Measurements from ENCODE around the gene LBHD2. TPM values are rescaled to one million over a fixed set of nuclear protein-coding genes. Genes with fewer than 3 reads are reported as not detected.

Gene LBHD2
- total and polyA plus RNA-seq, 4 donors = 0.44 to 2.1 (median 1.2) TPM; not detected in 1

DNA sequence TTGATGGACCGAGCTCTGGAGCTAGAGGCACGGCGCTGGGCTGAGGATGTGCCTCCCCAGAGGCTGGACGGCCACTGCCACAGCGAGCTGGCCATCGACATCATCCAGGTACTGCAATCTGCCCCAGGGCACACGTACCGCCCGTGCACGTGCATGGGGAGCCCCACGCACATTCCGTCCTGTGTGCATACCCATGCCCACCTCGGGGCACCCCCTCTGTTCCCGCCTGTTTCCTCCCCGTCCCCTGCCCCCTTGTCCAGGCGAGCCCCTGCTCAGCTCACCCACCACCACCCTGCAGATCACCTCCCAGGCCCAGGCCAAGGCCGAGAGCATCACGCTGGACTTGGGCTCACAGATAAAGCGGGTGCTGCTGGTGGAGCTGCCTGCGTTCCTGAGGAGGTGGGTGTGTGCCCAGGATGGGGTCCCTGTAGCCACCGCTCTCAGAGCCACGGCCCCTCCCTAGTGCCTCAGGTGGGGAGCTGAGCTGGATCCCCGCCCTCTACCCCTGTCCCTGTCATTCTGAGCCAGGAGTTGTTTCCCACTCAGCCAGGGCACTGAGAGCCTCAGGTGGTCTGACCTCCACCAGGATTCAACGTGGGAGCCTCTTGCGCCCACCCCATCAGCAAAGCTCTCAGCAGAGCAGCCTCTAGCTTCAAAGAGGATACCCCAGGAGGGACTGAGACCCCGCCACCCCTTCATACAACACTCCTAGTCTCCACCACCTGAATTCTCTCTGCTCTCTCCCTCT, 46.2 kb downstream of the LBHD2 start:
- H3K27me3 ChIP-seq (ENCODE audit: control insufficient read depth, insufficient read depth, low read length) = peaks cover 11% of the 10 kb centered on the region
- WGBS (ENCODE audit: insufficient coverage) = 87% methylated on average over 26 of the region's 26 CpGs
- no peaks in the 10 kb centered on the region for H3K9me3 ChIP-seq (ENCODE audit: control insufficient read depth, insufficient read depth, low read length)
- no peak for DNase-seq (ENCODE audit: low read depth in 4 of 6, low spot score in 6 of 6)
- peaks cover 38% of the 10 kb centered on the region for H3K4me1 ChIP-seq (ENCODE audit: control insufficient read depth, insufficient read depth, low read length)
- no peak overlapping the region for H3K4me3 ChIP-seq (ENCODE audit: low read depth, low read length)
- H3K36me3 ChIP-seq (ENCODE audit: control insufficient read depth, insufficient read depth, low read length) = peaks cover 48% of the 10 kb centered on the region
- no peak overlapping the region for H3K27ac ChIP-seq (ENCODE audit: low read depth, low read length)

GRCh38 chr14:103130965-103131364, 47.0 kb downstream of the LBHD2 start:
- Histone ChIP-seq H3K4me1 (ENCODE audit: control insufficient read depth, insufficient read depth, low read length) (peaks cover 38% of the 10 kb centered on the region), H3K36me3 (ENCODE audit: control insufficient read depth, insufficient read depth, low read length) (peaks cover 56% of the 10 kb centered on the region), H3K27ac (ENCODE audit: low read depth, low read length) (no peak overlapping the region)

GRCh38 chr14:103131580-103131979, 47.6 kb downstream of the LBHD2 start:
- H3K9me3 ChIP-seq (ENCODE audit: control insufficient read depth, insufficient read depth, low read length) = no peaks in the 10 kb centered on the region
- no peak overlapping the region for H3K4me3 ChIP-seq (ENCODE audit: low read depth, low read length)
- peaks cover 5% of the 10 kb centered on the region for H3K27me3 ChIP-seq (ENCODE audit: control insufficient read depth, insufficient read depth, low read length)
- H3K27ac ChIP-seq (ENCODE audit: low read depth, low read length) = no peak overlapping the region
- H3K4me1 ChIP-seq (ENCODE audit: control insufficient read depth, insufficient read depth, low read length) = peaks cover 33% of the 10 kb centered on the region
- WGBS (ENCODE audit: insufficient coverage) = 89% methylated on average over 9 of the region's 9 CpGs
- DNase-seq (ENCODE audit: low read depth in 4 of 6, low spot score in 6 of 6) = no peak
- H3K36me3 ChIP-seq (ENCODE audit: control insufficient read depth, insufficient read depth, low read length) = peaks cover 57% of the 10 kb centered on the region

More at GRCh38 chr14:103130965-103131364, 47.0 kb downstream of the LBHD2 start:
- Histone ChIP-seq H3K27me3 (ENCODE audit: control insufficient read depth, insufficient read depth, low read length) (peaks cover 11% of the 10 kb centered on the region), H3K9me3 (ENCODE audit: control insufficient read depth, insufficient read depth, low read length) (no peaks in the 10 kb centered on the region), H3K4me3 (ENCODE audit: low read depth, low read length) (no peak overlapping the region)
- WGBS (ENCODE audit: insufficient coverage) = 50% methylated on average over 3 of the region's 8 CpGs
- peak in 2 of 6 donors; percentile 38 to 58 for DNase-seq (ENCODE audit: low read depth in 4 of 6, low spot score in 6 of 6)

GRCh38 chr14:103132381-103133209, 48.6 kb downstream of the LBHD2 start:
- Histone ChIP-seq H3K4me3 (ENCODE audit: low read depth, low read length) (no peak overlapping the region), H3K27ac (ENCODE audit: low read depth, low read length) (no peak overlapping the region), H3K4me1 (ENCODE audit: control insufficient read depth, insufficient read depth, low read length) (peaks cover 26% of the 10 kb centered on the region), H3K27me3 (ENCODE audit: control insufficient read depth, insufficient read depth, low read length) (peaks cover 4% of the 10 kb centered on the region), H3K9me3 (ENCODE audit: control insufficient read depth, insufficient read depth, low read length) (no peaks in the 10 kb centered on the region), H3K36me3 (ENCODE audit: control insufficient read depth, insufficient read depth, low read length) (peaks cover 57% of the 10 kb centered on the region)
- WGBS (ENCODE audit: insufficient coverage) = 83% methylated on average over 37 of the region's 39 CpGs
- no peak for DNase-seq (ENCODE audit: low read depth in 4 of 6, low spot score in 6 of 6)

DNA sequence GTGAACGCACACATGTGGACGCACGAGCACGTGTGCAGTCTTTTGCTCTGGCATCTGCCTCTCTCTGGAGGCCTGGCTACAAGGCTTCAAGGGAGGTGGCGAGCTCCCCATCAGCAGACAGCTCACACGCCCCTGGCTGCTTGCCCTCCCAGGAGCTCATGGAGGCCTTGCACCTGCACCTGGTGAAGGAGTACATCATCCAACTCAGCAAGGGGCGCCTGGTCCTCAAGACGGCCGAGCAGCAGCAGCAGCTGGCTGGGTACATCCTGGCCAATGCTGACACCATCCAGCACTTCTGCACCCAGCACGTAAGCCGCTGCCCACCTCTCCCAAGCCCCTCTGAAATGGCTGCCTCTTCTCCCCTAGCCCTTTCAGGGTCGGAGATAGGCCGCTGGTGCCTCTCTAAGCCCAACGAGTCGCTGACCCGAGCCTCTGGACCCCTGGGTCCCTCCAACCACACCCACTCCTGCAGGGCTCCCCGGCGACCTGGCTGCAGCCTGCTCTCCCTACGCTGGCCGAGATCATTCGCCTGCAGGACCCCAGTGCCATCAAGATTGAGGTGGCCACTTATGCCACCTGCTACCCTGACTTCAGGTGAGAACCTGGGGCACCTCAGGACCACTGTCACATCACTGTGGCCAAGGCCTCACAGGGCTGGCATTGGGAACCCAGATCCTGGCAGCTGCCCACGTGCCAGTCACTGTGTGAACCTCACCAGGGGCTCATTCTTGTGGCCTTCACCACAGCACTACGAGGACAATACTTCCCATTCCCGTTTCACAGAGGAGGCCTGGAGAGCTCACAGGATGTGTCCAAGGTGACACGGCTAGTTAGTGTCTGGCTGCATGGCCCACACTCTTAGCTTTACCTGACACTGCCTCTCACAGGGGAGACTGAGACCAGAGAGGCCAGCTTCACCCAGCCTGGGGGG, 49.5 kb downstream of the LBHD2 start:
- Histone ChIP-seq H3K27ac (ENCODE audit: low read depth, low read length) (no peak overlapping the region), H3K4me1 (ENCODE audit: control insufficient read depth, insufficient read depth, low read length) (peaks cover 23% of the 10 kb centered on the region), H3K4me3 (ENCODE audit: low read depth, low read length) (no peak overlapping the region), H3K9me3 (ENCODE audit: control insufficient read depth, insufficient read depth, low read length) (no peaks in the 10 kb centered on the region), H3K36me3 (ENCODE audit: control insufficient read depth, insufficient read depth, low read length) (peaks cover 57% of the 10 kb centered on the region), H3K27me3 (ENCODE audit: control insufficient read depth, insufficient read depth, low read length) (peaks cover 3% of the 10 kb centered on the region)
- 89% methylated on average over 25 of the region's 25 CpGs for WGBS (ENCODE audit: insufficient coverage)
- no peak for DNase-seq (ENCODE audit: low read depth in 4 of 6, low spot score in 6 of 6)

DNA sequence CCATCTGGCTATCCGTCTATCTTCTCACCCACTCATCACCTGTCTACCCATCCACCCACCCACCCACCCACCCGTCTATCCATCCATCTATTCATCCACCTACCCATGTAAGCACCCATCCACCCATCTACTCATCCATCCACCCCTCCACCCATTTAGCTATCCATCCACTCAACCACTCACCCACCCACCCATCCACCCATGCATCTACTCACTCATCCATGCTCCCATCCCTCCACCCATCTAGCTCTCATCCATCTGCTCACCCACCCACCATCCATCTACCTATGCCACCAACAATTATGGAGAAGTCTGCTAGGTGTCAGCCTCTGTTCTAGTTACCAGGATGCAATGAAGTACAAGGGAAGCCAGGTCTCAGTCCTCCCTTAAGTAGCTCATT, 50.4 kb downstream of the LBHD2 start:
- H3K27ac ChIP-seq (ENCODE audit: low read depth, low read length) = no peak overlapping the region
- no peaks in the 10 kb centered on the region for H3K9me3 ChIP-seq (ENCODE audit: control insufficient read depth, insufficient read depth, low read length)
- 91% methylated on average over 1 of the region's 2 CpGs for WGBS (ENCODE audit: insufficient coverage)
- no peak overlapping the region for H3K4me3 ChIP-seq (ENCODE audit: low read depth, low read length)
- H3K27me3 ChIP-seq (ENCODE audit: control insufficient read depth, insufficient read depth, low read length) = peaks cover 12% of the 10 kb centered on the region
- no peak for DNase-seq (ENCODE audit: low read depth in 4 of 6, low spot score in 6 of 6)
- peaks cover 55% of the 10 kb centered on the region for H3K36me3 ChIP-seq (ENCODE audit: control insufficient read depth, insufficient read depth, low read length)
- H3K4me1 ChIP-seq (ENCODE audit: control insufficient read depth, insufficient read depth, low read length) = peaks cover 23% of the 10 kb centered on the region

DNA sequence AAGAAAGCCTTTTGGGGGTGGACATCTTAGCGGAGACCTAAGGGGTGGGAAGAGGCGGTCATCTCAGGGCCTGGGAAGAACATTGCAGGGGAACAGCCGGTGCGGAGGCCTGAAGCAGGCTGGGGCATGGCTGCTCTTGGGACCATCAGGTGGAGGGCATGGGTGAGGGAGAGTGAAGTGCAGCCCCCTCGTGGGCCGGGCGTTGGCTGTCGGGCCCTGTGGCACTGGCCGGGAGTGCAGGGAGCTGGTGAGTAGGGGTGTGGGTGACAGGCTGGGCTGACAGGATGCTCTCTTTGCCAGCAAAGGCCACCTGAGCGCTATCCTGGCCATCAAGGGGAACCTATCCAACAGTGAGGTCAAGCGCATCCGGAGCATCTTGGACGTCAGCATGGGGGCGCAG, 50.9 kb downstream of the LBHD2 start:
- Histone ChIP-seq H3K4me1 (ENCODE audit: control insufficient read depth, insufficient read depth, low read length) (peaks cover 26% of the 10 kb centered on the region), H3K27ac (ENCODE audit: low read depth, low read length) (no peak overlapping the region), H3K27me3 (ENCODE audit: control insufficient read depth, insufficient read depth, low read length) (peaks cover 16% of the 10 kb centered on the region), H3K9me3 (ENCODE audit: control insufficient read depth, insufficient read depth, low read length) (no peaks in the 10 kb centered on the region), H3K36me3 (ENCODE audit: control insufficient read depth, insufficient read depth, low read length) (peaks cover 50% of the 10 kb centered on the region), H3K4me3 (ENCODE audit: low read depth, low read length) (no peak overlapping the region)
- no peak for DNase-seq (ENCODE audit: low read depth in 4 of 6, low spot score in 6 of 6)
- WGBS (ENCODE audit: insufficient coverage) = 90% methylated on average over 14 of the region's 14 CpGs

GRCh38 chr14:103135333-103136260, 51.6 kb downstream of the LBHD2 start:
- H3K36me3 ChIP-seq (ENCODE audit: control insufficient read depth, insufficient read depth, low read length) = peaks cover 47% of the 10 kb centered on the region
- no peak overlapping the region for H3K27ac ChIP-seq (ENCODE audit: low read depth, low read length)
- WGBS (ENCODE audit: insufficient coverage) = 85% methylated on average over 25 of the region's 26 CpGs
- no peaks in the 10 kb centered on the region for H3K9me3 ChIP-seq (ENCODE audit: control insufficient read depth, insufficient read depth, low read length)
- no peak overlapping the region for H3K4me3 ChIP-seq (ENCODE audit: low read depth, low read length)
- no peak for DNase-seq (ENCODE audit: low read depth in 4 of 6, low spot score in 6 of 6)
- H3K27me3 ChIP-seq (ENCODE audit: control insufficient read depth, insufficient read depth, low read length) = peaks cover 22% of the 10 kb centered on the region
- H3K4me1 ChIP-seq (ENCODE audit: control insufficient read depth, insufficient read depth, low read length) = peaks cover 24% of the 10 kb centered on the region

Measured in spinal cord (tissue), 10 donors.